Spleen (tissue), 7 donors: ENCODE data around the gene SKIC8.

Experiments
- CTCF ChIP-seq, 11 experiments: fragments of 200-600 bp in 7 of 11; fragments of 450-650 bp in 4 of 11; sonication (generic) in 4 of 11; IDR thresholded peaks in 8 of 11; conservative IDR thresholded peaks in 3 of 11; 1 replicate in 7 of 11; 2 replicates in 4 of 11; pipeline versions ENCODE4 v1.4.0 to v1.8.0; 2016 to 2021; ENCODE audit warnings: antibody characterized with exemption in 11 of 11, inconsistent platforms in 4 of 11, mild to moderate bottlenecking in 1 of 11
- POLR2A ChIP-seq, 3 donors: fragments of 450-650 bp; IDR thresholded peaks; one replicate each; pipeline ENCODE4 v1.5.1; 2017; ENCODE audit warnings: antibody characterized with exemption in 3 of 3, mild to moderate bottlenecking in 1 of 3
- POLR2AphosphoS5 ChIP-seq, 3 donors: sonication (generic); formaldehyde crosslinking; IDR thresholded peaks; one replicate each; pipeline ENCODE4 v1.5.1; 2017; ENCODE audit warnings: antibody characterized with exemption in 3 of 3
- donor health status: DM: no; HTN: no; CAD: no; lungs with moderate emphysema.
- donor health status: DM: no; HTN: no; CAD: no.
- donor health status: DM: no; HTN: no; CAD: no.

DNA sequence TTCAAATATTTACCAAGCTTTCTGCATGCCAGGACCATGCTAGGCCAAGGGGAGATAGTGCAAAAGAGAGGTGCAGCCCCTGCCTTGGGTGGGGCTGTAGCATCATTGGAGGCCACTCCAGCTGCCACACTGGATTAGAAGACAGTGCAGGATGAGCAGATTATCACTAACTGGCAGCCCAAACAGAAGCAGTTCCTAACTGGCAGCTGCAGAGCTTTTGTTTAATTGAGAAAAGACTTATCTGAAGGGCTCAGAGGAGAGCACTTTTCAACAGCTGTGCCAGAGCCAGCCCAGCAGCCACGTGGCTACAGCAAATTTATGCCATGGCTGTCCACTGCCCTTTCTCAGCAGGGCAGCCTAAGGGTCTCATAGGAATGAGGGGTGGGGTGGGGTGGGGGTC lies 51.5 kb downstream of the SKIC8 start:
- TF ChIP-seq CTCF (IDR thresholded peaks at IDR 0.05 in 8 of 11, conservative IDR thresholded peaks at IDR 0.05 in 3 of 11) (no peak), POLR2A (IDR thresholded peaks at IDR 0.05) (no peak), POLR2AphosphoS5 (IDR thresholded peaks at IDR 0.05) (no peak)
